ENCODE results near the gene MTURN. TPM values are rescaled to one million over a fixed set of nuclear protein-coding genes. Genes with fewer than 3 reads are reported as not detected.
"Not testable (repeated sequence)": the region's sequence is repeated elsewhere in the genome, so short reads cannot be mapped to it uniquely, and the experiment has no call there.

MTURN gene
- 8.6 and 10.9 TPM in 2 replicates for total RNA-seq (2014; rRNA removed; shearing (Covaris generic))

DNA sequence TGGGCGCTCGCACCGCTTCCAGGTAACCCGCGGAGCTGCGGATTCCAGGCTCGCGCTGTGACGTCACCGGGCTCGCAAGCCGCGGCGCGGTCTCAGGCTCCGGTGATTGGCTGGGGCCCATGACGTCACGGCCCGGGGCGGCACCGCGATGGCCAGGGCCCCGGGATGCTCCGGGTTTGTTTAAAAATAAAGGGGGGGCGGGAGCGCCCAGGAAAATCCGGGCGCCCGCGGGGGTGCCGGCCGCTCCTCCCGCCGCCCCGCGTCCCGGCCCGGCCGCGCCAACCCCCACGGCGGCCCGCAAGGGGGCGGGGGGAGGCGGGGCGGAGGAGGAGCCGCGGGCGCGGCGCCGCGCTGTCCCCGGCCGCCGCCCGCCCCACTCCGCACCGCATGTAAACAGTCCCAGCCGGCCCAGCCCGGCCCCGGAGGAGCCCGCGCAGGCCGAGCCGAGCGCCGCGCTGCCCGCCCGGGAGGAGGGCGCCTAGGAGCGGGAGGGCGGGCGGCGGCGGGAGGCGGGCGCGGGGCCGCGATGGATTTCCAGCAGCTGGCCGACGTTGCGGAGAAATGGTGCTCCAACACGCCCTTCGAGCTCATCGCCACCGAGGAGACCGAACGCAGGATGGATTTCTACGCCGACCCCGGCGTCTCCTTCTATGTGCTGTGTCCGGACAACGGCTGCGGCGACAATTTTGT is at the start of gene MTURN:
MTURN (plus strand) TSS at position 376 of the 690 bp plus-strand sequence; CDS start at position 527, 151 bp downstream.
- DNase-seq (ENCODE audit: low spot score): peak; percentile 74

DNA sequence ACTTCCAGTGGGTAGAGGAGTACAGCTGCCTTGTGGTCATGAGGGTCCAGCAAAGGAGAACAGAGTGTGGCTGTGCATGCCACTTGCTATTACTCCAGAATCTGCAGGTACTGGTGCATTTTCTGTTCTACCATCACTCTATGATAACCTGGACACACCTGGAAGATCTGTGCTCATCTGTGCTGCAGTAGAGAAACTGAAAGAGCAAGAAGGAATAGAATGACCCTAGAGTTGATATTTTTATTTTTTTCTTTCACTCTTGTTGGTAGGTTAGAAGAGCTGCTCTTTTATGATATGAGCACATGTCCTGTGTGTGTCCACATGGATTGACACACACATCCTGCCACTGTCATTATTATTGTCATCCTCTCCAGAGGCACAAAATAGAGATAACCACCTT is 48.3 kb upstream of the MTURN start:
- no peak for DNase-seq (ENCODE audit: low spot score)

DNA sequence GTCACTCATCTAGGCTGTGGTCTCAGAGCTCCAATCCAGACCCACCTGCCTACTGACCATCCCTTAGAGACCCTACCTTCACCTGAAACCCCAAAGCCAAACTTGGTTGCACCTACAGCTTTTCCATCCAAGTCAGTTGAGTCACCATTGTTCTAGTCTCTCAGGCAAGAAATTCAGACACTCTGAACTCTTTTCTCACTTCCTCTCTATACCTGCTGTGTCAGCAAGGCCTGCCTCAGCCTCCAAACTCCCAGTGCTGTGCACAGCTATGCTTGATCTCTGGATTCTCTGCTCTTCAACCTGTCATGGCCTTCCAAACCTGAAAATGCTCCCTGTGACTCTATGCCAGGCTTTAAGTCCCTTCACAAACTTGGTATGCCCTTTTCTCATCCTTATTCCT is 47.4 kb upstream of the MTURN start:
- no peak for DNase-seq (ENCODE audit: low spot score)

GRCh38 chr7:30088362-30088761 is 46.4 kb upstream of the MTURN start:
- no peak for DNase-seq (ENCODE audit: low spot score)

GRCh38 chr7:30090111-30090510 is 44.7 kb upstream of the MTURN start:
- DNase-seq (ENCODE audit: low spot score): no peak

GRCh38 chr7:30091491-30091912 is 43.3 kb upstream of the MTURN start:
- DNase-seq (ENCODE audit: low spot score): peak; percentile 85

- DNase-seq (ENCODE audit: low spot score): no peak
These were observed 42.8 kb upstream of the MTURN start for GRCh38 chr7:30091987-30092386.

DNA sequence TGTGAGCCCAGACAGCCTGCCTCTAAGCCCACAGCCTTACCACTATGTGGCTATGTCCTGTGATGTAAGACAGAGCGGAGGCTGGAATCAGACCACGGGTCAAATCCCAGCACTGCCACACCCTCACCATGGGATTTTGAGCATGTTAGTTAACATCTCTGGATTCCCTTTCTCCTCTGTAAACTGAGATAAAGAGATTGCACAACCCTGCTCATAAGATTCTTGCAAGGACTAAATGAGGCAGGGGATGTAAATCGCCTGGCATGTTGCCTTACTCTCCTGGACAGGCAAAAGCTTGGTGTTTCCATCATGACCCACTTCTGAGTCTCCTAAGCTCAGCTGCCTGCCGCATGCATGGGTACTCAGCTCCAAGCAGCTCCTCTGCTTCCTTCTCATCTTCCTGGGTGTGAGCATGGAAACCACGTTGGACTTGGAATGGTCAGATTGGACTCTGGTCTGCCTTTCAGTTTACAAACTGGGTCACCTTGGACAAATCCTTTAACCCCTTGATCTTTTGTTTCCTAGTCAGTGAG is 41.3 kb upstream of the MTURN start:
- no peak for DNase-seq (ENCODE audit: low spot score)

GRCh38 chr7:30098599-30098998 is 36.2 kb upstream of the MTURN start:
- DNase-seq (ENCODE audit: low spot score): not testable (repeated sequence)

DNA sequence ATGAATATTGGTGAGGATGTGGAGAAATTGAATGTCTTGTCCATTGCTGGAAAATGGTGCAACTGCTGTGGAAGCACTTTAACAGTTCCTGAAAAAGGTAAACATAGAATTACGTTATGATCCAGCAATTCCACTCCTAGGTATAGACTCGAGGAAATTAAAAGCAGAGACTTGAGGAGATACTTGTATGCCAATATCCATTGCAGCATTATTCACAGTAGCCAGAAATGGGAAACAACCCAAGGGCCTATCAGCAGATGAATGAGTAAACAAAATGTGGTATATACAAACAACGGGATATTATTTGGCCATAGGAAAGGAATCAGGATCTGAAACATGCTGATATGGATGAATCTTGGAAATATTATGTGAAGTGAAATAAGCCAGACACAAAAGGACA is 32.5 kb upstream of the MTURN start:
- no peak for DNase-seq (ENCODE audit: low spot score)

GRCh38 chr7:30104157-30104556 is 30.6 kb upstream of the MTURN start:
- DNase-seq (ENCODE audit: low spot score): no peak

- no peak for DNase-seq (ENCODE audit: low spot score)
These were observed 22.6 kb upstream of the MTURN start for GRCh38 chr7:30112103-30112713.

- no peak for DNase-seq (ENCODE audit: low spot score)
These were observed 21.6 kb upstream of the MTURN start for GRCh38 chr7:30113144-30113543.

DNA sequence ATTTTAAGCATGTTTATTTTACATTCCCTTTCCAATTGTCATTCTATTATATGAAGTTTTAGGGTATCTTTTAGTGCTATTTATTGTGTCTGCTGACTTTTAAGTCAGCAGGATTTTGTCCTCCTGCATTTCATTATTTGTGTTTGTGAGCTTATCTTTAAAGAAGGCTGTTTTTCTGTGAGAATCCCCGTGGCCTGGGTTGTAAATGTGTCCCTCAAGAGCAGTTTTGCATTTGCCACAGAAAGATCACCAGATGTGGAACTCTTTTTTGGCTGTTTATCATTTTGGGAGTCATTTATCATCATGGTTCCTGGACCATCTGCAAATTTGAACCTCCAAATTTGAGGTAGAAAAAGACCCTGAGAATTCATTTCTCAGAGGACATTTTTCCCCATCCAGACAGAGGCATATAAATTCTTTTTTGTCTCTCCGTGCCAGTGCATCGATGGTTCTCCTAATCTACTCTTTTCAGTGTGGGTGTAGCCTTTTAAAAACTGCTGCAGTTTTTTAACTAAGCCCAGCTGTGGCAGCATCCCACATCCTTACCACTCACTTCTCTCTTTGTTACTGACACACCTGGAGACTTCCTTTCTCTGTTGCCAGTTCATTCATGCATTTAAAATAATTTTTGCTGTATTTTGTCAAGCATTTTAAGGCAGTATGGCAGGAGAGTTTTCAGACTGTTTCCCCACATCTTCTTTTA is 20.1 kb upstream of the MTURN start:
- no peak for DNase-seq (ENCODE audit: low spot score)

GRCh38 chr7:30115709-30116297 is 19.0 kb upstream of the MTURN start:
- no peak for DNase-seq (ENCODE audit: low spot score)

- DNase-seq (ENCODE audit: low spot score): no peak
These were observed 18.0 kb upstream of the MTURN start for GRCh38 chr7:30116771-30117170.

DNA sequence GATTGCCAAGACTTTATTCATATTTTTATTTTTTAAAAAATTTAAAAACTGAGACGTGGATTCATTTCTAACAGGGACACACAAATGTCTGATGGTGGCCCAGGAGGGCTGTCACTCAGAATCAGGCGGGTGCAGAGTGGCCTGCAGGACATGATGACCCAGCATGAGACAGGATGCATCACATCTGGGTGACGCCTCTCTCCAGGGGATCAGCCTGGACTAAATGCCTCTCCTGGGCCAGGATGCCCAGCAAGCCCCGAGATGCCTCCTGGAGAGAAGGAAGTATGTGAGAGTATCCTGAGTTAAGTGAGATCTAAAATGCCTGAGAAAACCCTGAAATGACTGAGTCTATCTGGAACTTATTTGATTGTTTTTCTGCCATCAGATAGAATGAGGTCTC is 16.9 kb upstream of the MTURN start:
- no peak for DNase-seq (ENCODE audit: low spot score)

GRCh38 chr7:30119890-30120577 is 14.8 kb upstream of the MTURN start:
- DNase-seq (ENCODE audit: low spot score): no peak

DNA sequence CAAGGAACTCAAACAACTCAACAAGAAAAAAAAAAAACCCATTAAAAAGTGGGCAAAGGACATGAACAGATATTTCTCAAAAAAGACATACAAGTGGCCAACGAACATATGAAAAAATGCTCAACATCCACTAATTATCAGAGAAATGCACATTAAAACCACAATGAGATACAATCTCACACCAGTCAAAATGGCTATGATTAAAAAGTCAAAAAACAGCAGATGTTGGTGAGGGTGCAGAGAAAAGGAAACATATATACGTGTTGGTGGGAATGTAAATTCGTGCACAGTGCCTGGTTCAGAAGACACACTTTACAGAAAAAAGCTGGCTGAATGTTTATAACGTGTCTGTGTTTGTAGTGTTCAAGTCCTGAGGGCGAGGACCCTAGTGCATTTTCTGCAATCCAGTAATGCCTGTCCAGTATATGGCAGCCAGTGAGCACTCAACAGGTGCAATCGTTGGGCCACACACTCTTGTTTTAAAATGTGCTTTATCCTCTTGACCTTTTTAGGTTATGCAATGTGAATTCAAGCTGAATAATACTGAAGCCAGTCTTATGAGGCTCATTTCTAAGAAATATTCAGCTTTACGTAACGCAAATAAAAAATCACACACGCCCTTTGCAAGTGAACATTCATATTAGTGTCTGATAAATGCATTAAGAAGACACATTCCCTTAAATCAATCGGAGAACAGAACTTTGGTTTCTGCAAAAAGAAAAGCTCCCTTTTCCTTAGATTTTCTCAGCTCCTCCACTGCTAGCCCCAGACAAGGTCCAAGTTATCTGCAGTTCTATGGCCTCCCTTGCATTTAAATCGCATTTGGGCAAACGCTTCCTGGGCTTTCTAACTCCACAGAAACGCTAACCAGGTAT is 813 bp upstream of the MTURN start:
- no peak for DNase-seq (ENCODE audit: low spot score)

DNA sequence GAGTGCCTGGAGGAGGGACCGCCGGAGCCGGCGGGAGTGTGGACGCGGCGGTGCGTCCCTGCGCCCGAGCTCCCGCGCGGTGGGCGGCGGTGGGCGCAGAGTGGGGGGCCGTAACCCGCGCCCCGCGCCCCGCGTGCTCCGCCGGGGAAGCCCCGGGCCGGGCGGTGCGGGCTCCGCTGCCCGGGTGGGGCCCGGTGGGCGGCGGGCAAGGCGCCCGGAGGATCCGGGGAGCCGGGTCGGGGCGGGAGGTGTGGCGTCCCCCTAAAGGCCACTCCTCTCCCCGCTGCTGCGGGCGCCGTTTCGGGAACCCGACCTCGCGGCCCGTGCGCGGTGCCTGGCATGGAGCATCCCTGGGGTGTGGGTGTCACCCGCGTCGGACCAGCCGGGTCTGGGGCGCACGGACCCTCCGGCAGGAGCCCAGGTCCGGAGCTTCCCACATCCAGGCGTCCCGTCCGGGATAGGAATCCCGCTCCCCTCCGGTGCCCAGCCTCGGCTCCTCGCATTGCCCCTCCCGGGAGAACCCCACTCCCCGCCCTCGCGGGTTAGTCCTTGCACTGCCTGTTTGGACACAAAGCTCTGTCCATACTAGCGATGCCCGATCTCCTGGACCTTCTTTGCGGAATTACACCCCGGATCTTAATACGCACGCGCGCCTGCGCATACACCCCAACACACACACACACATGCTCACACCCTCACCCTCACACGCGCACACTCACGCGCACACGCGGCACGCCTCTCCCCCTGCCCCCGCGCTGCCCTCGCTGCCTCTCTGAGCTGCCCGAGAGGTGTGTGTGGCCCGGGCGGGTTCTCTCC is 723 bp downstream of the MTURN start:
- DNase-seq (ENCODE audit: low spot score): peak; percentile 60
